HepG2 (cell line): ENCODE results near the gene NKD1.

ENCODE experiments used
- CTCF ChIP-seq: sonication (generic); formaldehyde crosslinking; IDR thresholded peaks from 2 replicates; pipeline ENCODE4 v1.5.0; 2020; ENCODE audit warnings: mild to moderate bottlenecking, missing genetic modification reagents, moderate library complexity
- EP300 ChIP-seq, 3 experiments: sonication (generic) in 1 of 3; formaldehyde crosslinking in 1 of 3; IDR thresholded peaks; 2 replicates each; pipeline versions ENCODE4 v1.5.1 to v1.6.1; 2011 to 2020; ENCODE audit warnings: low read depth in 2 of 3, low read length in 2 of 3, borderline replicate concordance in 1 of 3, improper control_type of control experiment in 1 of 3, mild to moderate bottlenecking in 1 of 3, missing genetic modification reagents in 1 of 3, moderate library complexity in 1 of 3
- IKZF4 ChIP-seq: sonication (generic); formaldehyde crosslinking; IDR thresholded peaks from 2 replicates; pipeline ENCODE4 v1.5.1; 2020; ENCODE audit warnings: borderline replicate concordance, mild to moderate bottlenecking, low read depth, missing genetic modification reagents; ENCODE audit errors: not compliant biosample characterization
- NFIC ChIP-seq: IDR thresholded peaks from 2 replicates; pipeline ENCODE4 v1.6.1; 2012; ENCODE audit warnings: mild to moderate bottlenecking, low read length, inconsistent platforms
- RAD21 ChIP-seq: fragments of 450-650 bp; formaldehyde crosslinking; IDR thresholded peaks from 2 replicates; pipeline ENCODE4 v1.5.0; 2020; ENCODE audit warnings: mild to moderate bottlenecking
- REPIN1 ChIP-seq: sonication (generic); formaldehyde crosslinking; IDR thresholded peaks from 2 replicates; pipeline ENCODE4 v1.8.0; 2022; ENCODE audit warnings: missing genetic modification reagents, low read depth, mild to moderate bottlenecking, borderline replicate concordance
- RNF2 ChIP-seq: fragments of 450-650 bp; conservative IDR thresholded peaks from 2 replicates; pipeline ENCODE4 v1.6.1; 2016; ENCODE audit warnings: low read depth
- SRY ChIP-seq: sonication (generic); formaldehyde crosslinking; IDR thresholded peaks from 2 replicates; pipeline ENCODE4 v1.8.0; 2022; ENCODE audit warnings: mild to moderate bottlenecking, missing genetic modification reagents
- TCF7 ChIP-seq: sonication (generic); IDR thresholded peaks from 2 replicates; pipeline ENCODE4 v1.6.1; 2016; ENCODE audit warnings: antibody characterized with exemption, low read depth
- UBTF ChIP-seq: sonication (generic); formaldehyde crosslinking; IDR thresholded peaks from 2 replicates; pipeline ENCODE4 v1.4.0; 2020; ENCODE audit warnings: mild to moderate bottlenecking, missing genetic modification reagents
- ZNF513 ChIP-seq: sonication (generic); formaldehyde crosslinking; conservative IDR thresholded peaks from 2 replicates; pipeline ENCODE4 v1.5.0; 2020; ENCODE audit warnings: missing genetic modification reagents

- TF ChIP-seq SRY (CRISPR knock-in tag) = no peak
- no peak for TF ChIP-seq REPIN1 (CRISPR knock-in tag)
- TF ChIP-seq IKZF4 = no peak
- no peak for TF ChIP-seq EP300 (IDR thresholded peaks at IDR 0.05; ENCODE audit: low read depth in 2 of 2, low read length in 2 of 2)
- no peak for TF ChIP-seq EP300 (CRISPR knock-in tag; IDR thresholded peaks at IDR 0.05; ENCODE audit: borderline replicate concordance)
- no peak for TF ChIP-seq TCF7
- TF ChIP-seq ZNF513 (CRISPR knock-in tag) = no peak
- no peak for TF ChIP-seq NFIC
- TF ChIP-seq RNF2 = no peak
- TF ChIP-seq UBTF = no peak
- peak; percentile 72 for TF ChIP-seq RAD21 (CRISPR knock-in tag)
- peak; percentile 72 for TF ChIP-seq CTCF (CRISPR knock-in tag)
These were observed 8.1 kb upstream of the NKD1 start for GRCh38 chr16:50539822-50540710.
